HG03135 (cell line): ENCODE results near the gene REG3A.

Experiments
- ATAC-seq: cut with Tn5 transposase; IDR thresholded peaks from one replicate; pipeline ENCODE4 v1.9.1; 2021; ENCODE audit warnings: mild to moderate bottlenecking, moderate library complexity; ENCODE audit not compliant: unreplicated experiment

The REG3A gene

DNA sequence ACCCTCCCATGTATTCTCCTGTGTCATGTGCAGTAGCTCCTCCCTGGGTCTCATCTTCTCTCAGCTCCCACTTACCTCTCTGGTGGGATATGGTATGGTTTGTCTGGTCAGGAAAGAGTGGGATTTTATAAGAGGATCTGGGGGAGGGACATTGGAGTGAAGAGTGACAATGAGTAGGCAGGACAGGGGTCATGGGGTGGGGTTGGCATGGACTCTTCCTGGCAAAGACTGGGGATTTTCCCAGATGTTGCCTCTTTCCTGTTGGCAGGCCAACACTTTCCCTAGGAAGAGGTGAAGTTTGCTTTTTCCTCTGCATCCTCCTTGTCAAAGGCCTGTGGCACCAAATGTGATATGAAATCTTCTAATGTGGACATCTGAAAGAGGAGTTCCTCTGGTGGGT lies at the start of gene REG3A:
TSS of gene REG3A (minus strand) at position 101 of the 400 bp plus-strand sequence. CDS start 348 bp downstream, outside the sequence.
- ATAC-seq, result no peak

DNA sequence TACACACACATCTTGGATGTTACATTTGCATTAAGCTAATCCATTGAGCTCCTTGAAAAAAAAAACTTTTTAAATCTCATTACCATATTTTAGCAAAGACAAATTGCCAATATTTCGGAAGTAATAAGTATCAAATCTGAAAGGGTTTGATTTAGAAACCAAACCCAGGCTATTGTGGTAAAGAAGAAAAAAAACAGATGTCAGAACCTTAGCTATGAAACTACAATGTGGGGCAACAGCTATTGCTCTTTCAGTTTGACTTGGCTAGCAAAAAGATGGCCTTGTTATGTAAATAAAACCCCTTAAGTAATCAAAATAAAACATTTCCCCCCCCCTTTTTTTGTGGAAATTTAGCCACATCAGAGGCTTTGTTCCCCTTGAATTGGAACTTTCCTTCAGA lies 41.2 kb upstream of the REG3A start:
- no peak for ATAC-seq

GRCh38 chr2:79191816-79192215 lies 32.3 kb upstream of the REG3A start:
- ATAC-seq, result no peak

- no peak for ATAC-seq
Measured at GRCh38 chr2:79191081-79191480, 31.5 kb upstream of the REG3A start.

GRCh38 chr2:79189465-79189864 lies 29.9 kb upstream of the REG3A start:
- no peak for ATAC-seq

DNA sequence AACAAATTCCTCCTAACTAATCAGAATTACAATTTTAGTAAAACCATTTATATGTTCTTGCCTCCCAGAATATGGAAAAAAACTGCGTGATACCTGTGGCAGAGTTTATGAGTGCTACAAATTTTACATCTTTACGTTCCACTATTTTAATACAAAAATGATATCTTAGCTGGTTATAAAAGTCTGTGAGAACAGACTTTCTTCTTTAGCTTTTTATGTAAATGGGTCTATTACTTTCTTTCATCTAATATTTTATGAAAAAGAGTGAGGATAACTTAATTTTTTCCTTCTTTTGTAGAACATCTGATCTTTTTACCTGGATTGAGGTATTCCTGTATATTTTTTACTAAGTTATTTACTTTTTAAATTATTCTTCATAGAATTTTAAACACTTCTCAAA lies 22.1 kb upstream of the REG3A start:
- ATAC-seq, result no peak

GRCh38 chr2:79180092-79180491 lies 20.5 kb upstream of the REG3A start:
- no peak for ATAC-seq

GRCh38 chr2:79179036-79179435 lies 19.5 kb upstream of the REG3A start:
- no peak for ATAC-seq

GRCh38 chr2:79178076-79178674 lies 18.6 kb upstream of the REG3A start:
- no peak for ATAC-seq

- ATAC-seq, result no peak
Measured at GRCh38 chr2:79171348-79171958, 11.9 kb upstream of the REG3A start.

DNA sequence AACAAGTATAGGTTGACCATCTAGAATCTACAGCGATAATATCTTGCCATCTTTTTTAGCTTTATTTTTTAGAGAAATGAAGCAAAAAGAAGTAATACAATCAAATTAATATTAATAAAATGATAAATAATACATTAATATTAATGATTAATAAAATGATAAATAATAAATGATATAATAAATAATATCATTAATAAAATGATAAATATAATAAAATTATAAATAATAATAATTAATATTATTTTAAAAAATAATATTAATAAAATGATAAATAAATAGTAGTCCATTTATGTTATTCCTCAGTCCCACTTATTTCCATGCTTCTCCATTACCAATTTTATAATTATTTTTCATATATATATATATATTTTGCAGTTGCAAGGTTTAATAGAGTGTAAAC lies 3.2 kb upstream of the REG3A start:
- ATAC-seq, result no peak

DNA sequence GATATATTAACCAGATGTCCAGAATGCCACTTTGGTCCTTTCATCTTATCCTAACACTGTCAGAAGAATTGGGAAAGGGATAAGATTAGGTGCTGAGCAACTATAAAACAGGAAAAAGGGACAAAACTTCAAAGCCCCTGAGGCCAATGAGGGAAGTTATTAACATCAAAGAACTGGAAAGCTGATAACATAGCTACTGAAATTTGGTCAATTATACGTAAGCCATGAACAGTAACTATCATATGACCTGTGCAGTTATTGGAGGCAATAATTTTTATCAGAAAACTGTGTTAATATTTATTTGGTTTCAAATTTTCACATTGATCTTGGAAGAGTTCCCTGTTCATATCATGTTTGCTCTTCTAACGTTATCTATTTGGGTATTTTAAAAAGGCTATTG lies 2.6 kb upstream of the REG3A start:
- ATAC-seq, result no peak

DNA sequence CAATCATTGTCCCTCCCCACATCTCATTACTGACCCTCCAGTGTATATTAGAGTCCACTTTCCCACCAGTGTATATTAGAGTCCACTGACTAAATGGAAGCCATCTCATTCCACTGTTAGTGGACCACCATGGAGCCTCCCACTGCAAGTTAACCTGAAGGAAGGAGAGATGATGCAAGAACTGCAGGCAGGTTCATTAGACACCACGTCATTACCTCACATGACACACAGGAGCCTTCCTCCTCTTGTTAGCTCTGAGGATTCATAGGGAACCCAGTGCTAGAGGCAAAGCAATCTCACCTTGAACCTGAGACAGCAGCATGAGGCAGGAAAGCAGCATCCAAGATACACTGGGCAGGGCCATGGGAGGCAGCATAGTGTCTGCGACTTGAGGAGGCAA lies 523 bp downstream of the REG3A start:
- ATAC-seq, result no peak

DNA sequence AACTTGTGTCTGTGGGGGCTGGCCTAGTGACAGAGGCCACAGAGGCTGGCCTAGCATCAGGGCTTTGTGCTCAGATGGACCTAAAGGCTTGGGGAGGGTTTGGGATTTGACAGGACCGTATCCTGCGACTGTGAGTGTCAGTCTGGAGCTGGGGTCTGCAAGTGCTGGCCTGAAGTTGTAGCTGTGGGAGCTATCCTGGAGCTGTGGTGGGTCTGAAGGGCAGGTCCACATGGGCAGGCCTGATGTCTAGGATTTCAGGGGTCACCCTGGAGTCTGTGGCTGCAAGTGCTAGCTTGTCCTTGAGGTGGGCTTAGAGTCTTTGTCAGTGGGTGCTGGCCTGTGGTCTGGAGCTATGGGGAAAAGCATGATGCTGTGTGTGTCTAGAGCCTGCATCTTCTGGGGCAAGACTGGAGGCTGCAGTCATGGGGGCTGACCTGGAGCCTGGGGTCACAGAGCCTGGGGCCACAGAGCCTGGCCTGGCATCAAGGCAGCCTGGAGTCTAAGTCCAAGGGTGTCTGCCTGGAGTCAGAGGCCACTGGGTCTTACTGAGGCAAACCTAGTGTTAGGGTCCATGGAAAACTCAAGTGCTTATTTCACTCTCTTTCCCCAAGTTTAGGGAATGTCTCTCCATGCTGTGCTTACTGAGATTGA lies 3.6 kb downstream of the REG3A start:
- ATAC-seq, result no peak

DNA sequence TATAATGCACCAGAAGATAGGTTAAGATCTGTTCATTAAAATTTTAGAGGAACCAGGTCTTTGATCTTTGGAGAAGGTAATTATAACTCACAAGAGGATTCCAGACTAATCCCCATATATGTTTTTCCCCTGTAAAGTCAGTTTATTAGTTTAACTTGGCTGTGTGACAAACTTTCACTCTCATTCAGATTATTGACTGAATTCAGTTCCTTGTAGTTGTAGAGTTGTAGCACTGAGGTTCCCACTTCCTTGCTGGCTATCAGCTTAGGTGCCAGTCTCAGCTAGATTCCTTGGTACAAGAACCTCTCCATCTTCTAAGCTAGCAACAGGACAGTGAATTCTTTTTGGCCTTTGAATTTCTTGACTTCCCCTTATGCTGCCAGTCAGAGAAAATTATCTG lies 20.1 kb downstream of the REG3A start:
- ATAC-seq, result no peak

GRCh38 chr2:79138385-79138784 lies 21.2 kb downstream of the REG3A start:
- ATAC-seq, result no peak

DNA sequence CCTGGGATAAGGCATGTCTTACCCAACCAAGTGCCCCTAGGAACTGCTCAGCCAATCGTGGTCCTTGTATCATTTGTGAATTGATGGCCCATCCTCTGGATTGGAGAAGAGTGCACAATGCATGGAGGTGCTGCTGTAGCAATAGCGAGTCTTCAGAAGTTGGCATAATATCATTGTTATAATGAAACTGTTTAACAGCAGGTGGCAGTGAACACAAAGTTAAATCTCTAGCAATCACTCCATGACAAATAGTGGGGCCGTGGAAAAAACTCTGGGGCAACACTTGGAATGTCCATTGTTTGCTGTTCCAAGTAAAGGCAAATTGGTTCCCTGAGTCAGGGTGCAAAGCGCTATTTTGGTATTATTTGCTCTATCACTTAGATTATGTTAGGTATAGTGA lies 27.9 kb downstream of the REG3A start:
- ATAC-seq, result no peak

GRCh38 chr2:79129804-79130203 lies 29.7 kb downstream of the REG3A start:
- no peak for ATAC-seq

DNA sequence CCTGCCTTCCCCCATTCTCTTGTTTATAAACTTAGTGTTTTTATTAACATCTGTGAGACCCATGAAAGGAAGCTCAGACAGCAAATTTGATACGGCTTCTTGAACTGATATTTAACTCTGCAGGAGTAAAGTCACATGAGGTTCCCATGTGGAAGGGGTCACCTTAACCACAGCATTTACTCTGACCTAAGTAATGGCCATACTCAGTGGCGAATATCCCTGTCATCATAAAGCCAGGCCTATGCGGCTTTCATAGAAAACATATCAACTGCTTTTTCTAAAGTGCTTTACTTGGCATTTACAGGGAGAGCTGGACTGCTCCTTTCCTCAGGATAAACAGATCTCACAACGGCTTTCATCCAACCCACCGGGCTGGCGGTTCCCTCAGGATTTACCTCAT lies 30.3 kb downstream of the REG3A start:
- no peak for ATAC-seq

- ATAC-seq, result no peak
Measured at GRCh38 chr2:79128406-79128805, 31.1 kb downstream of the REG3A start.

- no peak for ATAC-seq
Measured at GRCh38 chr2:79125721-79125985, 33.9 kb downstream of the REG3A start.

DNA sequence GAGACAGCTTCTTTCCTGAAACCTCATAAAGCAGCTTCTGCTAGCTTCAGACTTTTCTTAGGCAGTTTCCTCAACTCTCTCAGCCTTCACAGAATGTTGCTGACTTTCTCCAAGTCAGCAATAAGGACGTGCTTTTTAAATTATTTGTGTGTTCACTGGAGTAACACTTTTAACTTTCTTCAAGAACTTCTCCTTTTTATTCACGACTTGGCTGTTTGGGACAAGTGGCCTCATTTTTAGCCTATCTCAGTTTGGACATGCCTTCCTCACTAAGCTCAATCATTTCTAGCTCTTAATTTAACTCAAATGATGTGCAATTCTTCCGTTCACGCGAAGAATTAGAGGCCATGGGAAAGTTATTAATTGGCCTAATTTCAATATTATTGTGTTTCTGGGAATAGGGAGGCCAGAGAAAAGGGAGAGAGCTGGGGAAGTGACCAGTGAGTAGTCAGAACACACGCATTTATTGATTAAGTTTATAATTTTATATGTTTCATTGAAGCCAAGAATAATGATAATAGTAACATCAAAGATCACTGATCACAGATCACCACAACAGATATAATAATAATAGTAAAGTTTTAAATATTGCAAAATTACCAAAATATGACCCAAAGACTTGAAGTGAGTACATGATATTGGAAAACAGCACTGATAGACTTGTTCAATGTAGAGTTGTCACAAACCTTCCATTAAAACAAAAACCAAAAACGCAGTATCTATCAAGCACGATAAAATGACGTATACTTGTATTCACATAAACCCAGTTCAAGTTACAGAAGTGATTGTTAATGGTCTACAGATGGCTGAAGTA lies 34.4 kb downstream of the REG3A start:
- no peak for ATAC-seq
